HepG2 (cell line): Measurements from ENCODE around the gene ZNF747. TPM values are rescaled to one million over a fixed set of nuclear protein-coding genes. Genes with fewer than 3 reads are reported as not detected.

ENCODE experiments used
- ARNT2 ChIP-seq: sonication (generic); formaldehyde crosslinking; IDR thresholded peaks from 2 replicates; pipeline ENCODE4 v1.8.0; 2022; ENCODE audit warnings: mild to moderate bottlenecking, low read depth, missing genetic modification reagents, moderate library complexity
- BRD4 ChIP-seq: sonication (generic); formaldehyde crosslinking; IDR thresholded peaks from 2 replicates; pipeline ENCODE4 v1.4.0; 2020; ENCODE audit warnings: missing genetic modification reagents
- DBP ChIP-seq: sonication (generic); formaldehyde crosslinking; IDR thresholded peaks from 2 replicates; pipeline ENCODE4 v1.4.0; 2020; ENCODE audit warnings: missing genetic modification reagents; ENCODE audit errors: not compliant biosample characterization
- HMGA1 ChIP-seq: sonication (generic); formaldehyde crosslinking; conservative IDR thresholded peaks from 2 replicates; pipeline ENCODE4 v1.4.0; 2020; ENCODE audit warnings: missing genetic modification reagents
- IRX3 ChIP-seq: sonication (generic); formaldehyde crosslinking; IDR thresholded peaks from 2 replicates; pipeline ENCODE4 v1.8.1; 2023; ENCODE audit warnings: mild to moderate bottlenecking, low read depth, missing genetic modification reagents, borderline replicate concordance
- KDM3A ChIP-seq: IDR thresholded peaks from 2 replicates; pipeline ENCODE4 v1.6.1; 2018; ENCODE audit warnings: low read depth, missing compliant biosample characterization
- NFE2L1 ChIP-seq: sonication (generic); formaldehyde crosslinking; IDR thresholded peaks from 2 replicates; pipeline ENCODE4 v1.4.0; 2020; ENCODE audit warnings: missing genetic modification reagents, mild to moderate bottlenecking, borderline replicate concordance
- NPAS2 ChIP-seq: sonication (generic); formaldehyde crosslinking; IDR thresholded peaks from 2 replicates; pipeline ENCODE4 v1.8.0; 2022; ENCODE audit warnings: mild to moderate bottlenecking, missing genetic modification reagents, borderline replicate concordance
- NR2F6 ChIP-seq, 2 experiments: IDR thresholded peaks; 2 replicates each; pipeline ENCODE4 v1.6.1; 2016; ENCODE audit warnings: antibody characterized with exemption in 1 of 2, mild to moderate bottlenecking in 1 of 2
- PATZ1 ChIP-seq: sonication (generic); formaldehyde crosslinking; IDR thresholded peaks from 2 replicates; pipeline ENCODE4 v1.4.0; 2020; ENCODE audit warnings: missing genetic modification reagents
- SMAD1 ChIP-seq: sonication (generic); formaldehyde crosslinking; IDR thresholded peaks from 2 replicates; pipeline ENCODE4 v1.4.0; 2020; ENCODE audit warnings: missing genetic modification reagents, low read depth, mild to moderate bottlenecking, borderline replicate concordance
- SMAD9 ChIP-seq: sonication (generic); formaldehyde crosslinking; IDR thresholded peaks from 2 replicates; pipeline ENCODE4 v1.5.1; 2020; ENCODE audit warnings: mild to moderate bottlenecking, missing genetic modification reagents
- SRF ChIP-seq: IDR thresholded peaks from 2 replicates; pipeline ENCODE4 v1.6.1; 2011; ENCODE audit warnings: mild to moderate bottlenecking, low read depth, low read length, moderate library complexity
- SSRP1 ChIP-seq: IDR thresholded peaks from 2 replicates; pipeline ENCODE4 v1.6.1; 2016; ENCODE audit warnings: control low read depth
- TEAD3 ChIP-seq: optimal IDR thresholded peaks from 2 replicates; pipeline ENCODE3; 2016; ENCODE audit warnings: borderline replicate concordance
- TMF1 ChIP-seq: sonication (generic); formaldehyde crosslinking; IDR thresholded peaks from 2 replicates; pipeline ENCODE4 v1.8.1; 2022; ENCODE audit warnings: low read depth, missing genetic modification reagents
- YY1 ChIP-seq: IDR thresholded peaks from 2 replicates; pipeline ENCODE4 v1.6.1; 2011; ENCODE audit warnings: low read length, low read depth, moderate library complexity, mild to moderate bottlenecking; ENCODE audit not compliant: insufficient read depth, insufficient replicate concordance
- ZBTB21 ChIP-seq: sonication (generic); formaldehyde crosslinking; IDR thresholded peaks from 2 replicates; pipeline ENCODE4 v1.4.0; 2020; ENCODE audit warnings: missing genetic modification reagents
- ZBTB44 ChIP-seq: sonication (generic); formaldehyde crosslinking; IDR thresholded peaks from 2 replicates; pipeline ENCODE4 v1.4.0; 2020; ENCODE audit warnings: missing genetic modification reagents
- ZBTB7A ChIP-seq: sonication (generic); formaldehyde crosslinking; IDR thresholded peaks from 2 replicates; pipeline ENCODE4 v1.8.0; 2022; ENCODE audit warnings: mild to moderate bottlenecking, missing genetic modification reagents
- ZFP82 ChIP-seq: sonication (generic); formaldehyde crosslinking; IDR thresholded peaks from 2 replicates; pipeline ENCODE4 v1.5.1; 2020; ENCODE audit warnings: mild to moderate bottlenecking, missing genetic modification reagents, borderline replicate concordance
- ZNF34 ChIP-seq: sonication (generic); formaldehyde crosslinking; IDR thresholded peaks from 2 replicates; pipeline ENCODE4 v1.4.0; 2020; ENCODE audit warnings: mild to moderate bottlenecking, missing genetic modification reagents, borderline replicate concordance
- ZNF44 ChIP-seq: sonication (generic); formaldehyde crosslinking; IDR thresholded peaks from 2 replicates; pipeline ENCODE4 v1.5.1; 2020; ENCODE audit warnings: mild to moderate bottlenecking, missing genetic modification reagents
- ZNF619 ChIP-seq: sonication (generic); formaldehyde crosslinking; IDR thresholded peaks from 2 replicates; pipeline ENCODE4 v1.4.0; 2020; ENCODE audit warnings: mild to moderate bottlenecking, missing genetic modification reagents
- ZNF652 ChIP-seq: IDR thresholded peaks from 2 replicates; pipeline ENCODE4 v1.6.1; 2016; ENCODE audit warnings: low read depth, borderline replicate concordance
- ZNF709 ChIP-seq: sonication (generic); formaldehyde crosslinking; IDR thresholded peaks from 2 replicates; pipeline ENCODE4 v1.5.0; 2020; ENCODE audit warnings: mild to moderate bottlenecking, missing genetic modification reagents
- ZNF773 ChIP-seq: sonication (generic); formaldehyde crosslinking; IDR thresholded peaks from 2 replicates; pipeline ENCODE4 v1.4.0; 2020; ENCODE audit warnings: missing genetic modification reagents, borderline replicate concordance
- polyA plus RNA-seq, 8 experiments: library from polyadenylated mRNA; depleted of rRNA in 3 of 8; stranded (reverse) in 7 of 8; unstranded in 1 of 8; fragments of >200 nt; fragmentation: Illumina TruSeq in 4 of 8; extraction: Trizol in 4 of 8; gene quantifications; 2 replicates each; pipeline versions ENCODE4 v1.2.1 to v1.2.3, GENCODE V29; 2011 to 2016; ENCODE audit warnings: low read depth in 4 of 8, missing spikeins in 1 of 8, mixed read lengths in 1 of 8; ENCODE audit not compliant: insufficient read depth in 1 of 8
- total RNA-seq, 5 experiments: library from RNA; depleted of rRNA; stranded (reverse); fragments of >200 nt; fragmentation: Illumina TruSeq; extraction: Trizol; gene quantifications; 2 replicates each; pipeline ENCODE4 v1.2.3, GENCODE V29; 2016; ENCODE audit warnings: low read depth in 1 of 5

Gene ZNF747
- total and polyA plus RNA-seq, 2 of the 13 experiments (the other 11 are each of a cell fraction or from before 2014, with no cell fraction given), result 7.2 to 10.2 TPM

- TF ChIP-seq NPAS2 (CRISPR knock-in tag) (no peak), ZNF34 (CRISPR knock-in tag) (no peak), TMF1 (CRISPR knock-in tag) (peak; percentile 80; the same call in 1 of the 2 replicates), ZBTB44 (CRISPR knock-in tag) (no peak; the same call in none of the 2 replicates), ZNF44 (no peak; the same call in 1 of the 2 replicates), ZBTB21 (CRISPR knock-in tag) (no peak; the same call in 1 of the 2 replicates), DBP (CRISPR knock-in tag) (no peak), NR2F6 (IDR thresholded peaks at IDR 0.05) (peak; percentile 97), NR2F6 (CRISPR knock-in tag; IDR thresholded peaks at IDR 0.05) (peak; percentile 99), ZNF652 (CRISPR knock-in tag) (peak; percentile 57), SRF (no peak), SMAD1 (CRISPR knock-in tag) (peak; percentile 8), ARNT2 (CRISPR knock-in tag) (no peak), ZNF709 (peak; percentile 59; the same call in 1 of the 2 replicates), TEAD3 (CRISPR knock-in tag) (peak; percentile 64), BRD4 (CRISPR knock-in tag) (no peak), HMGA1 (no peak), ZNF619 (CRISPR knock-in tag) (peak; percentile 16), ZBTB7A (CRISPR knock-in tag) (peak; percentile 82; the same call in 1 of the 2 replicates), ZFP82 (CRISPR knock-in tag) (no peak), IRX3 (CRISPR knock-in tag) (peak; percentile 87), SSRP1 (CRISPR knock-in tag) (no peak; the same call in 1 of the 2 replicates), PATZ1 (CRISPR knock-in tag) (peak; percentile 97), ZNF773 (no peak), SMAD9 (CRISPR knock-in tag) (no peak), YY1 (peak; percentile 100), KDM3A (CRISPR knock-in tag) (peak; percentile 91), NFE2L1 (CRISPR knock-in tag) (no peak)
Measured at GRCh38 chr16:30534368-30535105, at the start of gene ZNF747 (continued).
